Raji (cell line): Measurements from ENCODE around the gene SI.

Source experiments
- POLR2A ChIP-seq: IDR thresholded peaks from 2 replicates; pipeline ENCODE4 v1.6.1; 2011; ENCODE audit warnings: low read depth, low read length, control low read depth; ENCODE audit not compliant: insufficient read depth

Gene SI

GRCh38 chr3:165078293-165078692 is at the start of gene SI:
SI (minus strand) TSS chr3:165078496; CDS start chr3:165076012, 2,484 bp downstream.
- no peak for TF ChIP-seq POLR2A

GRCh38 chr3:165125836-165126235 is 47.5 kb upstream of the SI start:
- no peak for TF ChIP-seq POLR2A

DNA sequence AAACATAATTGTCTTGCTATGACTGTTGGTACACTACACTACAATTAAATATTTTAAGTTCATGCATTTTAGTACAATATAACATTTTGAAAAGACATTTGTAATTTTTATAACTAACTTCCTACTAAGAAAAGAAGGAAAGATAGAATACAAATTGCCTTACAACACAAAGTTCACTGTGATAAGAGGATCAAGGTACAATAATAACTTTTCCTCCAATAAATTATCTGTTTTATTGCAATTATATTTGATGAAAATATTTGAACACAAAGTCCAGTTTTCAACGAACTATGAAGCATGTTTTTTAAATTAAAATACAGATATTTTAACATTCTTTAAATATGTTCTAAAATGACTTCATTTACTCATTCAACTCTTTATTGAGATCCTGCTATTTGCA is 33.1 kb upstream of the SI start:
- no peak for TF ChIP-seq POLR2A

GRCh38 chr3:165103616-165104015 is 25.3 kb upstream of the SI start:
- TF ChIP-seq POLR2A, result no peak

- TF ChIP-seq POLR2A, result no peak
Observed at GRCh38 chr3:165082650-165083049, 4.4 kb upstream of the SI start.

- TF ChIP-seq POLR2A, result no peak
Observed at GRCh38 chr3:165081183-165081582, 2.9 kb upstream of the SI start.

DNA sequence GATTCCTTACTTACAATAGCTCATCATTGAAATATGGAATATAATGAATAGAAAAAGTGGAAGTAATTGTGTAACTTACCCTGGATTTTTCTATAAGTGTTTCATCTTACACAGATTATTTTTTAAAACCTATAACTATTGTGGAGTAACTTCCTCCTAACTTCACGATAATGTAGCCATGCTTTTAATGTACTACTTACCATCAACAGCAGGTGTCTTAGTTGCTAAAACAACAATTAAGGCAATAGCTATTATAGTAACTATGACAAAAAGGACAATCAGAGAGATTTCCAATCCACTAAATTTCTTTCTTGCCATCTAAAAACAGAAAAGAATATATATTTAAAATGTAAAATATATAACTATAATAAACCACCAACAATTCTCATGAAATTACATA is 2.6 kb downstream of the SI start:
- TF ChIP-seq POLR2A, result no peak

DNA sequence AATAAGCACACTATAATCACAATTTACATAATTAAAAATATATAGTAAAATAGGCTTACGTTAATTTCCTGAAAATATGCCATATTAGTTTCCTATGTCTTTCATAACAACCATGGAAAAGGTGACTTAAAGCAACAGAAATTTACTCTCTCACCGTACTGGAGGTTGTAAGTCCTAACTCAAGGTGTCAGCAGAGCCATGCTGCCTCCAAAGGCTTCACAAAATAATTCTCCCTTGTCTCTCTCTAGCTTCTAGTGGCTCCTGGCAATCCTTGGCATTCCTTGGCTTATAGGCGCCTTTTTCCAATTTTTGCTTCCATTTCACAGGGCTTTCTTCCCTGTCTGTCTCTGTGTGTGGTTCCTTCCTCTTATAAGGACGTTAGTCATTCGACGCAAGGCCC is 7.6 kb downstream of the SI start:
- no peak for TF ChIP-seq POLR2A

GRCh38 chr3:165056510-165056909 is 21.8 kb downstream of the SI start:
- no peak for TF ChIP-seq POLR2A

DNA sequence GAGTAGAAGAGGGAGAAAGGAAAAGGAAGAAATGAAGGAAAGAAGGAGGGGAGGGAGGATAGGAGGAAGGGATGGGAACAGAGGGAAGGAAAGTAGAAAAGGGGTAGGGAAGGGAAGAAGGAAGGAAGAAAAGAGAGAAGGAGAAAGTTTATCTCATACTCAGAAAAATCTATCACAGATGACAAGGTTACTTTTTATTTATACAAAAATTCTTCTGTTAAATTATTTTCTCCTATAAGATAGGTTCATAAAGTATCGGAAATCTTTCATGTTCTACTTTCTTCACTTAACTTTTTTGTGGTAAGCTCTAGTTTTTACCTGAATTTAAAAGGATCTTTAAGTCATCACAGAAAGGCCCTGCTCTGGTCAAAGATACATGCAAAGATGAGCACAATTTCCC is 38.1 kb downstream of the SI start:
- TF ChIP-seq POLR2A, result no peak

GRCh38 chr3:165011557-165011956 is 66.7 kb downstream of the SI start:
- no peak for TF ChIP-seq POLR2A

DNA sequence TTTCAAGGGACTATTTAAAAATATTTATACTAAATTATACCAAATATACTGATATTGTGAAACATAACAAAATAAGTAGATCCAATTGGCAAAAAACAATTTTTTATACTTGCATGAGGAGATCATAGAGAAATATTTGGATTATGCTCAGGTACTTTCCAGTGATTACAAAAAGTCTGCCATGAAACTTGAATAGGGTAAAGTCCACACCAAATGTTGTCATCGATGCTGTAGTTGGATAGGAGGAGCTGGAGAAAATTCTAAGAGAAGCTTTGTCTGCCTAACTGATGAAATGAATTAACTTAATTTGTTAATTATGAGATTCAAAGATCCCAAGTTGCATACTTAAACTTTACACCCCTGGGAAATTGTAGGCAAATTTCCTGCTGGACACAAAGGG is 93.3 kb downstream of the SI start:
- no peak for TF ChIP-seq POLR2A

DNA sequence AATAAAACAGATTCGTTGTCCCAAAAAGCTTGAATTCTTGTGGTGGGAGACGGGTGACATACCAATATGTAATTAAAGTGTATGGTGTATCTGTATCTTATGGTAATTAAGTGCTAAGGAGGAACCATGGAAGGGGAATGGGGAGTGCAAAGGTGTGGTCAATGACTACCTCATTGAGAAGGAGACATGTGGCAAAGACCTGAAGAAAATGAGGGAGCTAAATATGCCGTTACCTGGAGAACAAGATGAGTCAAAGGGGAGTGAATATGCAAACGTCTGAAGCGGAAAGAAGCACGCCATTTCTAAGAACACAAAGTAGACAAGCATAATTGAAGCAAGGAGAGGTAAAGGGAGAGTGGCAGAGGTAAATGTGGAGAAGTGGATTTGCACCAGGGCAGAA is 115.7 kb downstream of the SI start:
- TF ChIP-seq POLR2A, result no peak

- no peak for TF ChIP-seq POLR2A
Observed at GRCh38 chr3:164952966-164953365, 125.3 kb downstream of the SI start.

DNA sequence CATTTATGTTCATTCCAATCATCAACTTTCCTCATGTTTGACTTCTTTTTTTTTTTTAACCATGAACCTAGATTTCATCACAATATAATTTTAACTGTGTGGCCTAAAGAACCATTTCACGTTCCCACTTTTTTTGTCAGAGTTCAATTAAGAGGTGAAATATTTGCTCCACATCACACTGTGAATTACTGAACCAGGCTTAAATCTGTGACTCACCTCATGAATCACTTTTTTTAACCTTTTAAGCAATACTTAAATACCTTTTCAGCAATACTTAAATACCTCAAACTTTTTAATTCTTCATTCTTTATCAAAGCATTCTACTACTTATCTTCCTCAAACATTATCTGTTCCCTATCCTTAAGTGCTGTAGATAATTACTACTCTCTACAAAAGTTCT is 137.6 kb downstream of the SI start:
- no peak for TF ChIP-seq POLR2A

DNA sequence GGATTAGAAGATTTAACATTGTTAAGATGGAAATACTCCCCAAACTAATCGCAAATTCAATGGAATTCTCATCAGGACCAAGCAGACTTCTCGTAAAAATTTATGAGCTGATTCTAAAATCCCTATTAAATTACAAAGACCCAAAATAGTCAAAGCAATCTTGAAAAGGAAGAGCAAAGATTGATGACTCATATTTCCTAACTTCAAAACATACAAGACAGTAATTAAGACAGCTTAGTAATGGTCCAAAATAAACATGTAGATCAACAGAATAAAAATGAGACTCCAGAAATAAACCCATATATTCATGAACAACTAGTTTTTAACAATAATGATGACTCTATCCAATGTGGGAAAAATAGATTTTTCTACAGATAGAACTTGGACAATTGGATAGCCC is 148.7 kb downstream of the SI start:
- TF ChIP-seq POLR2A, result no peak
